Measurements from ENCODE around the gene PUM2. TPM values are rescaled to one million over a fixed set of nuclear protein-coding genes. Genes with fewer than 3 reads are reported as not detected.
A peak's percentile ranks its signal among the peaks of the same experiment; 100 is the strongest.

PUM2 gene
- total and polyA plus RNA-seq, 2 of the 13 experiments (the other 11 are each of a cell fraction or from before 2014, with no cell fraction given): 69.6 to 69.8 TPM

- TF ChIP-seq, protein P1, sequence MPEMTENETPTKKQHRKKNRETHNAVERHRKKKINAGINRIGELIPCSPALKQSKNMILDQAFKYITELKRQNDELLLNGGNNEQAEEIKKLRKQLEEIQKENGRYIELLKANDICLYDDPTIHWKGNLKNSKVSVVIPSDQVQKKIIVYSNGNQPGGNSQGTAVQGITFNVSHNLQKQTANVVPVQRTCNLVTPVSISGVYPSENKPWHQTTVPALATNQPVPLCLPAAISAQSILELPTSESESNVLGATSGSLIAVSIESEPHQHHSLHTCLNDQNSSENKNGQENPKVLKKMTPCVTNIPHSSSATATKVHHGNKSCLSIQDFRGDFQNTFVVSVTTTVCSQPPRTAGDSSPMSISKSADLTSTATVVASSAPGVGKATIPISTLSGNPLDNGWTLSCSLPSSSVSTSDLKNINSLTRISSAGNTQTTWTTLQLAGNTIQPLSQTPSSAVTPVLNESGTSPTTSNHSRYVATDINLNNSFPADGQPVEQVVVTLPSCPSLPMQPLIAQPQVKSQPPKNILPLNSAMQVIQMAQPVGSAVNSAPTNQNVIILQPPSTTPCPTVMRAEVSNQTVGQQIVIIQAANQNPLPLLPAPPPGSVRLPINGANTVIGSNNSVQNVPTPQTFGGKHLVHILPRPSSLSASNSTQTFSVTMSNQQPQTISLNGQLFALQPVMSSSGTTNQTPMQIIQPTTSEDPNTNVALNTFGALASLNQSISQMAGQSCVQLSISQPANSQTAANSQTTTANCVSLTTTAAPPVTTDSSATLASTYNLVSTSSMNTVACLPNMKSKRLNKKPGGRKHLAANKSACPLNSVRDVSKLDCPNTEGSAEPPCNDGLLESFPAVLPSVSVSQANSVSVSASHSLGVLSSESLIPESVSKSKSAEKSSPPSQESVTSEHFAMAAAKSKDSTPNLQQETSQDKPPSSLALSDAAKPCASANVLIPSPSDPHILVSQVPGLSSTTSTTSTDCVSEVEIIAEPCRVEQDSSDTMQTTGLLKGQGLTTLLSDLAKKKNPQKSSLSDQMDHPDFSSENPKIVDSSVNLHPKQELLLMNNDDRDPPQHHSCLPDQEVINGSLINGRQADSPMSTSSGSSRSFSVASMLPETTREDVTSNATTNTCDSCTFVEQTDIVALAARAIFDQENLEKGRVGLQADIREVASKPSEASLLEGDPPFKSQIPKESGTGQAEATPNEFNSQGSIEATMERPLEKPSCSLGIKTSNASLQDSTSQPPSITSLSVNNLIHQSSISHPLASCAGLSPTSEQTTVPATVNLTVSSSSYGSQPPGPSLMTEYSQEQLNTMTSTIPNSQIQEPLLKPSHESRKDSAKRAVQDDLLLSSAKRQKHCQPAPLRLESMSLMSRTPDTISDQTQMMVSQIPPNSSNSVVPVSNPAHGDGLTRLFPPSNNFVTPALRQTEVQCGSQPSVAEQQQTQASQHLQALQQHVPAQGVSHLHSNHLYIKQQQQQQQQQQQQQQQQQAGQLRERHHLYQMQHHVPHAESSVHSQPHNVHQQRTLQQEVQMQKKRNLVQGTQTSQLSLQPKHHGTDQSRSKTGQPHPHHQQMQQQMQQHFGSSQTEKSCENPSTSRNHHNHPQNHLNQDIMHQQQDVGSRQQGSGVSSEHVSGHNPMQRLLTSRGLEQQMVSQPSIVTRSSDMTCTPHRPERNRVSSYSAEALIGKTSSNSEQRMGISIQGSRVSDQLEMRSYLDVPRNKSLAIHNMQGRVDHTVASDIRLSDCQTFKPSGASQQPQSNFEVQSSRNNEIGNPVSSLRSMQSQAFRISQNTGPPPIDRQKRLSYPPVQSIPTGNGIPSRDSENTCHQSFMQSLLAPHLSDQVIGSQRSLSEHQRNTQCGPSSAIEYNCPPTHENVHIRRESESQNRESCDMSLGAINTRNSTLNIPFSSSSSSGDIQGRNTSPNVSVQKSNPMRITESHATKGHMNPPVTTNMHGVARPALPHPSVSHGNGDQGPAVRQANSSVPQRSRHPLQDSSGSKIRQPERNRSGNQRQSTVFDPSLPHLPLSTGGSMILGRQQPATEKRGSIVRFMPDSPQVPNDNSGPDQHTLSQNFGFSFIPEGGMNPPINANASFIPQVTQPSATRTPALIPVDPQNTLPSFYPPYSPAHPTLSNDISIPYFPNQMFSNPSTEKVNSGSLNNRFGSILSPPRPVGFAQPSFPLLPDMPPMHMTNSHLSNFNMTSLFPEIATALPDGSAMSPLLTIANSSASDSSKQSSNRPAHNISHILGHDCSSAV (CRISPR knock-in tag; IDR thresholded peaks at IDR 0.05; ENCODE audit: borderline replicate concordance): no peak; the same call in 1 of the 2 replicates
- TF ChIP-seq SOX6 (IDR thresholded peaks at IDR 0.05): no peak
- no peak for TF ChIP-seq SOX6 (CRISPR knock-in tag; IDR thresholded peaks at IDR 0.05)
- no peak for TF ChIP-seq MAFK (conservative IDR thresholded peaks at IDR 0.05 in 1 of 2, IDR thresholded peaks at IDR 0.05 in 1 of 2; ENCODE audit: low read length in 2 of 2)
- no peak for TF ChIP-seq SCMH1 (CRISPR knock-in tag; IDR thresholded peaks at IDR 0.05; ENCODE audit: borderline replicate concordance)
- TF ChIP-seq PAF1 (CRISPR knock-in tag; IDR thresholded peaks at IDR 0.05): no peak
- TF ChIP-seq ZNF101 (CRISPR knock-in tag; IDR thresholded peaks at IDR 0.05; ENCODE audit: borderline replicate concordance, low read depth): 0 out of 2 replicates have a peak, but pooled peaks have one; percentile 71
- TF ChIP-seq ZKSCAN5 (CRISPR knock-in tag; IDR thresholded peaks at IDR 0.05): no peak
- TF ChIP-seq, protein P2, sequence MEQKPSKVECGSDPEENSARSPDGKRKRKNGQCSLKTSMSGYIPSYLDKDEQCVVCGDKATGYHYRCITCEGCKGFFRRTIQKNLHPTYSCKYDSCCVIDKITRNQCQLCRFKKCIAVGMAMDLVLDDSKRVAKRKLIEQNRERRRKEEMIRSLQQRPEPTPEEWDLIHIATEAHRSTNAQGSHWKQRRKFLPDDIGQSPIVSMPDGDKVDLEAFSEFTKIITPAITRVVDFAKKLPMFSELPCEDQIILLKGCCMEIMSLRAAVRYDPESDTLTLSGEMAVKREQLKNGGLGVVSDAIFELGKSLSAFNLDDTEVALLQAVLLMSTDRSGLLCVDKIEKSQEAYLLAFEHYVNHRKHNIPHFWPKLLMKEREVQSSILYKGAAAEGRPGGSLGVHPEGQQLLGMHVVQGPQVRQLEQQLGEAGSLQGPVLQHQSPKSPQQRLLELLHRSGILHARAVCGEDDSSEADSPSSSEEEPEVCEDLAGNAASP (CRISPR knock-in tag; IDR thresholded peaks at IDR 0.05; ENCODE audit: borderline replicate concordance): peak; percentile 58; the same call in 1 of the 2 replicates
- TF ChIP-seq SRSF4 (IDR thresholded peaks at IDR 0.05; ENCODE audit: low read depth, low read length, poor library complexity, severe bottlenecking): no peak
- peak; percentile 54 for TF ChIP-seq KAT8 (CRISPR knock-in tag; IDR thresholded peaks at IDR 0.05)
- peak; percentile 92 for TF ChIP-seq ZFY (CRISPR knock-in tag; IDR thresholded peaks at IDR 0.05)
- TF ChIP-seq ZNF749 (CRISPR knock-in tag; IDR thresholded peaks at IDR 0.05; ENCODE audit: borderline replicate concordance): no peak; the same call in none of the 2 replicates
- TF ChIP-seq ZNF678 (CRISPR knock-in tag; IDR thresholded peaks at IDR 0.05): peak; percentile 22; the same call in 1 of the 2 replicates
- no peak for TF ChIP-seq ZNF251 (CRISPR knock-in tag; IDR thresholded peaks at IDR 0.05)
- no peak for TF ChIP-seq ZNF652 (CRISPR knock-in tag; IDR thresholded peaks at IDR 0.05; ENCODE audit: borderline replicate concordance, low read depth)
- no peak for TF ChIP-seq PREB (CRISPR knock-in tag; IDR thresholded peaks at IDR 0.05)
- TF ChIP-seq ZNF724P (CRISPR knock-in tag; IDR thresholded peaks at IDR 0.05; ENCODE audit: borderline replicate concordance): no peak
- TF ChIP-seq JUNB (CRISPR knock-in tag; IDR thresholded peaks at IDR 0.05; ENCODE audit: borderline replicate concordance): no peak
- TF ChIP-seq ZSCAN25 (CRISPR knock-in tag; IDR thresholded peaks at IDR 0.05): peak; percentile 83
Measured at GRCh38 chr2:20350041-20350712, 467 bp downstream of the PUM2 start (continued).
